Activated naive CD8-positive, alpha-beta T cell (primary cell): ENCODE data around the gene LPXN.

Source experiments
- H3K27ac Mint-ChIP-seq: one replicate; pipeline ENCODE4 v1.8.0; 2021; ENCODE audit warnings: mixed read lengths
- H3K27me3 Mint-ChIP-seq: one replicate; pipeline ENCODE4 v1.8.0; 2021; ENCODE audit warnings: mixed read lengths
- H3K36me3 Mint-ChIP-seq: one replicate; pipeline ENCODE4 v1.8.0; 2021; ENCODE audit warnings: mixed read lengths
- H3K4me1 Mint-ChIP-seq: one replicate; pipeline ENCODE4 v1.8.0; 2021; ENCODE audit warnings: low read depth, mixed read lengths
- H3K4me3 Mint-ChIP-seq: one replicate; pipeline ENCODE4 v1.8.0; 2021; ENCODE audit warnings: mild to moderate bottlenecking, mixed read lengths
- H3K9me3 Mint-ChIP-seq: one replicate; pipeline ENCODE4 v1.8.0; 2021; ENCODE audit warnings: low read depth, mixed read lengths

The LPXN gene

GRCh38 chr11:58487170-58487569, 88.5 kb downstream of the LPXN start:
- H3K27me3 Mint-ChIP-seq: no peaks in the 10 kb centered on the region
- no peak overlapping the region for H3K27ac Mint-ChIP-seq

GRCh38 chr11:58485961-58486360, 89.7 kb downstream of the LPXN start:
- no peaks in the 10 kb centered on the region for H3K4me1 Mint-ChIP-seq

More at GRCh38 chr11:58487170-58487569, 88.5 kb downstream of the LPXN start:
- H3K36me3 Mint-ChIP-seq: peaks cover 1% of the 10 kb centered on the region
- no peak overlapping the region for H3K4me3 Mint-ChIP-seq
- no peaks in the 10 kb centered on the region for H3K9me3 Mint-ChIP-seq
- H3K4me1 Mint-ChIP-seq: no peaks in the 10 kb centered on the region

More at GRCh38 chr11:58485961-58486360, 89.7 kb downstream of the LPXN start:
- no peaks in the 10 kb centered on the region for H3K9me3 Mint-ChIP-seq
- no peak overlapping the region for H3K27ac Mint-ChIP-seq
- no peaks in the 10 kb centered on the region for H3K36me3 Mint-ChIP-seq
- no peaks in the 10 kb centered on the region for H3K27me3 Mint-ChIP-seq
- H3K4me3 Mint-ChIP-seq: no peak overlapping the region
